PC-3 (cell line): ENCODE measurements around the gene ERGIC2. TPM values are rescaled to one million over a fixed set of nuclear protein-coding genes. Genes with fewer than 3 reads are reported as not detected.

Source experiments
- ATAC-seq: fragments of 200-7000 bp; cut with Tn5 transposase; 2 replicates; pipeline ENCODE4 v1.9.1; 2020; ENCODE audit warnings: mild to moderate bottlenecking, moderate library complexity
- BruUV-seq: library from RNA; stranded (reverse); fragments of 400-500 nt; replicated peaks from 2 replicates; lab custom pipeline; 2021; lab: Mats Ljungman, UMichigan
- CTCF ChIA-PET: fragments of 300-600 bp; sonication (Branson Sonifier 250); formaldehyde crosslinking; loops from one replicate; lab custom pipeline; 2022; ENCODE audit warnings: antibody characterized with exemption; lab: Charles Lee
- POLR2A ChIA-PET: fragments of 300-600 bp; sonication (Branson Sonifier 250); formaldehyde crosslinking; loops from one replicate; lab custom pipeline; 2022; ENCODE audit warnings: antibody characterized with exemption; ENCODE audit not compliant: unreplicated experiment; lab: Charles Lee
- DNase-seq: peaks from one replicate; pipeline ENCODE4 v3.0.0-alpha.2; 2015
- H2AFZ ChIP-seq: fragments of 300-600 bp; sonication (generic); 2 replicates; pipeline ENCODE4 v1.6.0; 2016; ENCODE audit warnings: antibody characterized with exemption, low read length
- H3F3A ChIP-seq: fragments of 300-600 bp; sonication (generic); one replicate; pipeline ENCODE4 v1.6.0; 2017; ENCODE audit warnings: antibody characterized with exemption, low read length, control low read depth, mild to moderate bottlenecking; ENCODE audit not compliant: unreplicated experiment
- H3K27ac ChIP-seq: fragments of 300-600 bp; sonication (generic); 2 replicates; pipeline ENCODE4 v1.5.1; 2016; ENCODE audit warnings: mild to moderate bottlenecking, low read length
- H3K27me3 ChIP-seq: fragments of 300-600 bp; sonication (generic); 2 replicates; pipeline ENCODE4 v1.6.1; 2016; ENCODE audit warnings: low read length, mixed read lengths
- H3K36me3 ChIP-seq: fragments of 300-600 bp; sonication (generic); 2 replicates; pipeline ENCODE4 v1.6.1; 2016; ENCODE audit warnings: low read depth, mixed run types, low read length, mixed read lengths
- H3K4me1 ChIP-seq: fragments of 300-600 bp; sonication (generic); 2 replicates; pipeline ENCODE4 v1.5.1; 2016; ENCODE audit warnings: low read length; ENCODE audit not compliant: insufficient read depth
- H3K4me2 ChIP-seq: fragments of 300-600 bp; sonication (generic); 2 replicates; pipeline ENCODE4 v1.6.0; 2016; ENCODE audit warnings: low read length
- H3K4me3 ChIP-seq: fragments of 300-600 bp; sonication (generic); 2 replicates; pipeline ENCODE4 v1.5.1; 2016; ENCODE audit warnings: mild to moderate bottlenecking, low read length, mixed read lengths
- H3K79me2 ChIP-seq: fragments of 300-600 bp; sonication (generic); 2 replicates; pipeline ENCODE4 v1.6.1; 2017; ENCODE audit warnings: low read length, mixed read lengths
- H3K9ac ChIP-seq: fragments of 300-600 bp; sonication (generic); 2 replicates; pipeline ENCODE4 v1.6.0; 2016; ENCODE audit warnings: mild to moderate bottlenecking, low read length
- H3K9me2 ChIP-seq: fragments of 300-600 bp; sonication (generic); replicated peaks from 2 replicates; pipeline ENCODE4 v1.6.1; 2016; ENCODE audit warnings: mixed run types, low read length, mixed read lengths
- H3K9me3 ChIP-seq: fragments of 300-600 bp; sonication (generic); 2 replicates; pipeline ENCODE4 v1.6.1; 2016; ENCODE audit warnings: low read length, mixed read lengths
- H4K20me1 ChIP-seq: fragments of 300-600 bp; sonication (generic); 2 replicates; pipeline ENCODE4 v1.6.1; 2016; ENCODE audit warnings: low read length, mixed read lengths
- CTCF ChIP-seq: fragments of 300-600 bp; sonication (generic); conservative IDR thresholded peaks from 2 replicates; pipeline ENCODE4 v1.5.1; 2017; ENCODE audit warnings: antibody characterized with exemption, low read depth, mild to moderate bottlenecking, low read length
- EZH2 ChIP-seq: fragments of 300-600 bp; sonication (generic); IDR thresholded peaks from one replicate; pipeline ENCODE4 v1.6.1; 2017; ENCODE audit warnings: antibody characterized with exemption, mild to moderate bottlenecking, low read length; ENCODE audit not compliant: unreplicated experiment
- EZH2phosphoT487 ChIP-seq: fragments of 300-600 bp; sonication (generic); IDR thresholded peaks from 2 replicates; pipeline ENCODE4 v1.6.1; 2018; ENCODE audit warnings: mild to moderate bottlenecking, antibody characterized with exemption, low read length, borderline replicate concordance
- intact Hi-C: fragments of 100-400 bp; cut with micrococcal nuclease; formaldehyde crosslinking; loops from 2 replicates; pipeline ENCODE4 v1.9.0; 2023
- total RNA-seq: library from RNA; depleted of rRNA; stranded (reverse); fragments of >200 nt; gene quantifications from 2 replicates; pipeline ENCODE4 v1.2.3, GENCODE V29; 2014

ERGIC2 gene
- total RNA-seq, 1 experiment from 2014 or later = 184 TPM

- H3K79me2 ChIP-seq = no peaks in the 10 kb centered on the region
- intact Hi-C loops = loop anchor here (5.0 kb wide), 3 partner anchors 98 to 268 kb away; no protein-coding TSS in a partner anchor
- no TSS peak for BruUV-seq
- peaks cover 54% of the 10 kb centered on the region for H3K4me1 ChIP-seq
- H3K27me3 ChIP-seq = no peaks in the 10 kb centered on the region
- TF ChIP-seq EZH2phosphoT487 (no peak), EZH2 (no peak), CTCF (no peak)
- H3K4me3 ChIP-seq = no peak overlapping the region
- H3F3A ChIP-seq = no peaks in the 10 kb centered on the region
- H3K9ac ChIP-seq = peak overlapping the region; percentile 3; the same call in 1 of the 2 replicates
- H4K20me1 ChIP-seq = no peaks in the 10 kb centered on the region
- peak; percentile 69 for DNase-seq
- H3K36me3 ChIP-seq = no peaks in the 10 kb centered on the region
- H3K9me2 ChIP-seq = 0 out of 2 replicates have a peak, but pooled peaks cover 3% of the 10 kb centered on the region
- peak overlapping the region; percentile 49 for H3K27ac ChIP-seq
- ChIA-PET CTCF (no interaction called here), POLR2A (no interaction called here)
- no peaks in the 10 kb centered on the region for H3K9me3 ChIP-seq
- ATAC-seq = peak; percentile 14
- H3K4me2 ChIP-seq = no peak overlapping the region
- H2AFZ ChIP-seq = no peak overlapping the region
Measured at GRCh38 chr12:29429999-29430715, 49.2 kb upstream of the ERGIC2 start.

DNA sequence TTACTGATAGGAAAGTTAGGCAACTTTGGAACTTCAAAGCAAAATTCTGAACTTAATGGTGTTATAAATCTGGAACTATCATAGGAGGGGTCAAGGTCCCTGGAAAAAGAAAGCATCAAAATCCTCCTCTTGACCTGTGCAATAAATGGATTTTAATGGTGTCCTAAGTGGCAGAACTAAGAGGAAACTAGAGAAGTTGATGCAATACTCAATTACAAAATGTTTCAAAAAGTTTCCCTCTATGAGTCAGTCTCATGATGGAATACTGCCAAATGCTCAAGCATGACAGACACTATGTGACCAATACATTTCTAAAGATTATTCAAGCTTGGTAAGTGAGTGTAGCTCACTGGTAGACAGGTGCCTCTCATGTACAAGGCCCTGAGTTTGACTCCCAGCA is 47.7 kb upstream of the ERGIC2 start:
- TF ChIP-seq EZH2phosphoT487 (no peak), EZH2 (no peak), CTCF (no peak)
- Histone ChIP-seq H2AFZ (no peak overlapping the region), H3K4me2 (no peak overlapping the region), H3K4me3 (no peak overlapping the region), H3F3A (no peaks in the 10 kb centered on the region), H3K4me1 (peaks cover 56% of the 10 kb centered on the region), H3K9me3 (0 out of 2 replicates have a peak, but pooled peaks cover 2% of the 10 kb centered on the region), H3K27me3 (no peaks in the 10 kb centered on the region), H4K20me1 (no peaks in the 10 kb centered on the region), H3K79me2 (no peaks in the 10 kb centered on the region), H3K9me2 (0 out of 2 replicates have a peak, but pooled peaks cover 3% of the 10 kb centered on the region), H3K9ac (no peak overlapping the region), H3K27ac (peak overlapping the region; percentile 28), H3K36me3 (no peaks in the 10 kb centered on the region)
- no TSS peak for BruUV-seq
- POLR2A ChIA-PET = interaction anchor here (0.5 to 0.6 kb wide), 2 partner anchors 49 to 108 kb away, joined by 3 to 4 read pairs; no protein-coding TSS in a partner anchor
- CTCF ChIA-PET = no interaction called here
- DNase-seq (peak; percentile 99), ATAC-seq (peak; percentile 54)
- intact Hi-C loops = loop anchor here (5.0 kb wide), 3 partner anchors 96 to 266 kb away; no protein-coding TSS in a partner anchor

DNA sequence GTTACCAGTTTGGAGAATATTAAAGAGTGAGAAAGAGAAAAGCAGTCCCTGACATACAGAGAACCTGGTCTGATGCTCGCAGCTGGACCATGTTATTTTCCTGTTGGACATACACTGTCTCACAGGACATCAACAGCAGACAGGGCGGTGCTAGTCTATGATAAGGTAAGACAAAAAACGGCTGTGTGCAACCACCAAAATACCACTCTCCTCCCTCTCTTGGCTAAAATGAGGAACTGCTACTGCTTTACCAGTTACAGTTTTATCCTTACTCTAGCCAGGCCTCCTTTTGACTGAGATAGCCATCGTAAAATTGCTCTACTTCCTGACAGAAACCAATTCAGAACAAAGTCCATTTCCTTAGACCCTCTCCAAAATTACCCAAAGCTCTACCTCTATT is 47.0 kb upstream of the ERGIC2 start:
- no TSS peak for BruUV-seq
- ATAC-seq = peak; percentile 6; the same call in 1 of the 2 replicates
- intact Hi-C loops = loop anchor here (2.0 to 5.0 kb wide), 4 partner anchors 96 to 266 kb away; no protein-coding TSS in a partner anchor
- Histone ChIP-seq H3K36me3 (no peaks in the 10 kb centered on the region), H3K4me3 (no peak overlapping the region), H3K4me2 (no peak overlapping the region), H3K9me3 (0 out of 2 replicates have a peak, but pooled peaks cover 9% of the 10 kb centered on the region), H3F3A (no peaks in the 10 kb centered on the region), H3K4me1 (peaks cover 56% of the 10 kb centered on the region), H3K27me3 (no peaks in the 10 kb centered on the region), H3K27ac (peak overlapping the region; percentile 28), H4K20me1 (no peaks in the 10 kb centered on the region), H3K79me2 (no peaks in the 10 kb centered on the region), H2AFZ (no peak overlapping the region), H3K9me2 (0 out of 2 replicates have a peak, but pooled peaks cover 7% of the 10 kb centered on the region), H3K9ac (no peak overlapping the region)
- ChIA-PET CTCF (no interaction called here), POLR2A (no interaction called here)
- DNase-seq = peak; percentile 53
- TF ChIP-seq CTCF (peak; percentile 56), EZH2 (no peak)
